Measurements from ENCODE around the gene CTSK.

Gene CTSK

DNA sequence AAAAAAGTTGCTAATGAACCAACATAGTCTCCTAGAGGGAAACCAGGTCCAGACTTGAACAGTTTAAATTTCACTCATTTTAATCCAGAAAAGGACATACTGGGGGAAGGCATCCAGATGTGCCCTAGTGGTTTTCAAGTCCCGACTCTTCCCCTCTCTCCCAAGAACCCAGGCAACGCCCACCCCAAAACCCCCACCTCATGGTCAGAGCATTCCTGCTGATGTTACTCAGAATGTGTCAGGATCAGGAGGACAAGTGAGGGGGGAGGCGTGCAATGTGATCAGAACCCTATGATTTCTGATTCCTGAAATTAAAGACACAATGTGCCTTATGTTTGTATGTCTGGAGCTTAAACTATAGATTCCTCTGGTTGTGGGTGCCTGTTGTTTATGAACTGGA is 1.6 kb upstream of the CTSK start:
- H3K4me1 ChIP-seq (ENCODE audit: control insufficient read depth, insufficient read depth, low read length): peaks cover 13% of the 10 kb centered on the region
- TF ChIP-seq, protein P1, sequence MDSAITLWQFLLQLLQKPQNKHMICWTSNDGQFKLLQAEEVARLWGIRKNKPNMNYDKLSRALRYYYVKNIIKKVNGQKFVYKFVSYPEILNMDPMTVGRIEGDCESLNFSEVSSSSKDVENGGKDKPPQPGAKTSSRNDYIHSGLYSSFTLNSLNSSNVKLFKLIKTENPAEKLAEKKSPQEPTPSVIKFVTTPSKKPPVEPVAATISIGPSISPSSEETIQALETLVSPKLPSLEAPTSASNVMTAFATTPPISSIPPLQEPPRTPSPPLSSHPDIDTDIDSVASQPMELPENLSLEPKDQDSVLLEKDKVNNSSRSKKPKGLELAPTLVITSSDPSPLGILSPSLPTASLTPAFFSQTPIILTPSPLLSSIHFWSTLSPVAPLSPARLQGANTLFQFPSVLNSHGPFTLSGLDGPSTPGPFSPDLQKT (IDR thresholded peaks at IDR 0.05; ENCODE audit: borderline replicate concordance, low read depth, low read length): no peak
- TF ChIP-seq, protein P2, sequence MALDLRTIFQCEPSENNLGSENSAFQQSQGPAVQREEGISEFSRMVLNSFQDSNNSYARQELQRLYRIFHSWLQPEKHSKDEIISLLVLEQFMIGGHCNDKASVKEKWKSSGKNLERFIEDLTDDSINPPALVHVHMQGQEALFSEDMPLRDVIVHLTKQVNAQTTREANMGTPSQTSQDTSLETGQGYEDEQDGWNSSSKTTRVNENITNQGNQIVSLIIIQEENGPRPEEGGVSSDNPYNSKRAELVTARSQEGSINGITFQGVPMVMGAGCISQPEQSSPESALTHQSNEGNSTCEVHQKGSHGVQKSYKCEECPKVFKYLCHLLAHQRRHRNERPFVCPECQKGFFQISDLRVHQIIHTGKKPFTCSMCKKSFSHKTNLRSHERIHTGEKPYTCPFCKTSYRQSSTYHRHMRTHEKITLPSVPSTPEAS (tag by site-specific recombination; IDR thresholded peaks at IDR 0.05): peak; percentile 8; the same call in 1 of the 2 replicates
- peaks cover 11 to 32% of the 10 kb centered on the region in 2 experiments; a peak in 2 of 3 replicates for H3K36me3 ChIP-seq (ENCODE audit: control insufficient read depth in 2 of 2, insufficient read depth in 1 of 2, low read length in 2 of 2)
- ChIA-PET POLR2A (no interaction called here), CTCF (interaction anchor here (1.1 kb wide), 1 partner anchor 180 kb away, joined by 4 read pairs; the partner anchor contains the start of gene ENSA)
- no peak overlapping the region for H3K27ac ChIP-seq (ENCODE audit: extremely low read depth, low read depth, low read length)
- H3K9me3 ChIP-seq (ENCODE audit: control insufficient read depth, insufficient read depth, low read depth, low read length): no peaks in the 10 kb centered on the region
- H3K4me3 ChIP-seq (ENCODE audit: low read depth, low read length): no peak overlapping the region

DNA sequence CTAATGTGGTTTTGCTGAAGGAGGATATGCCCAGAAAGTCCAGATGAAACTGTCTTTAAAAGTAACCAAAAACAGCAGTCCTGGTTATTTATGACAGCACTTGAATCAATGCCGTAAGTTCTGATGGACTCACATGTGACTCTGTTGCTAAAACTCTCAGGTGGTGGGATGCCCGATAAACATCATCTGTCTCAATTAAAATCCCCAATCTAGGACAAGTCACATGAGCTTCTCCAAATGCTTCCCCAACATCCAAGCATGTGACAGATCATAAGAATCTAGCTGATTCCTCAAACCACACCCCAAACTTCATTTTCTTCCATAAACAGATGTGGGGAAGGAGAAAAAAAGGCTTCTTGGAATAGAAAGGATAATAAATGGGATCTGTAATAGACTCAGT is 786 bp upstream of the CTSK start:
- Histone ChIP-seq H3K4me1 (ENCODE audit: control insufficient read depth, insufficient read depth, low read length) (peaks cover 13% of the 10 kb centered on the region), H3K27ac (ENCODE audit: extremely low read depth, low read depth, low read length) (no peak overlapping the region), H3K4me3 (ENCODE audit: low read depth, low read length) (no peak overlapping the region), H3K9me3 (ENCODE audit: control insufficient read depth, insufficient read depth, low read depth, low read length) (no peaks in the 10 kb centered on the region), H3K36me3 (ENCODE audit: control insufficient read depth in 2 of 2, insufficient read depth in 1 of 2, low read length in 2 of 2) (peaks cover 10 to 25% of the 10 kb centered on the region in 2 experiments; a peak in 1 of 3 replicates)
- POLR2A ChIA-PET: interaction anchor here (0.6 kb wide), 1 partner anchor 180 kb away, joined by 3 read pairs; the partner anchor contains the start of gene ENSA
- TF ChIP-seq ZNF660 (tag by site-specific recombination; IDR thresholded peaks at IDR 0.05) (no peak), ZNF585B (tag by site-specific recombination; IDR thresholded peaks at IDR 0.05) (no peak), ZNF48 (tag by site-specific recombination; IDR thresholded peaks at IDR 0.05) (no peak), KLF10 (tag by site-specific recombination; IDR thresholded peaks at IDR 0.05) (no peak), ZNF747 (tag by site-specific recombination; IDR thresholded peaks at IDR 0.05) (no peak), IKZF3 (tag by site-specific recombination; IDR thresholded peaks at IDR 0.05) (no peak), OSR2 (tag by site-specific recombination; IDR thresholded peaks at IDR 0.05) (no peak), ZNF274 (IDR thresholded peaks at IDR 0.05; ENCODE audit: low read length) (no peak), ZNF274 (tag by site-specific recombination; IDR thresholded peaks at IDR 0.05; ENCODE audit: borderline replicate concordance) (no peak), ZNF501 (tag by site-specific recombination; IDR thresholded peaks at IDR 0.05) (no peak), ZNF776 (tag by site-specific recombination; IDR thresholded peaks at IDR 0.05; ENCODE audit: borderline replicate concordance) (no peak), SP3 (tag by site-specific recombination; IDR thresholded peaks at IDR 0.05) (no peak), ZNF560 (tag by site-specific recombination; IDR thresholded peaks at IDR 0.05; ENCODE audit: borderline replicate concordance) (no peak), ZNF555 (tag by site-specific recombination; conservative IDR thresholded peaks at IDR 0.05) (no peak), ZNF426 (tag by site-specific recombination; IDR thresholded peaks at IDR 0.05) (no peak), ZNF654 (tag by site-specific recombination; IDR thresholded peaks at IDR 0.05; ENCODE audit: low read depth) (no peak), GLIS1 (tag by site-specific recombination; IDR thresholded peaks at IDR 0.05) (no peak)
- TF ChIP-seq, protein P3, sequence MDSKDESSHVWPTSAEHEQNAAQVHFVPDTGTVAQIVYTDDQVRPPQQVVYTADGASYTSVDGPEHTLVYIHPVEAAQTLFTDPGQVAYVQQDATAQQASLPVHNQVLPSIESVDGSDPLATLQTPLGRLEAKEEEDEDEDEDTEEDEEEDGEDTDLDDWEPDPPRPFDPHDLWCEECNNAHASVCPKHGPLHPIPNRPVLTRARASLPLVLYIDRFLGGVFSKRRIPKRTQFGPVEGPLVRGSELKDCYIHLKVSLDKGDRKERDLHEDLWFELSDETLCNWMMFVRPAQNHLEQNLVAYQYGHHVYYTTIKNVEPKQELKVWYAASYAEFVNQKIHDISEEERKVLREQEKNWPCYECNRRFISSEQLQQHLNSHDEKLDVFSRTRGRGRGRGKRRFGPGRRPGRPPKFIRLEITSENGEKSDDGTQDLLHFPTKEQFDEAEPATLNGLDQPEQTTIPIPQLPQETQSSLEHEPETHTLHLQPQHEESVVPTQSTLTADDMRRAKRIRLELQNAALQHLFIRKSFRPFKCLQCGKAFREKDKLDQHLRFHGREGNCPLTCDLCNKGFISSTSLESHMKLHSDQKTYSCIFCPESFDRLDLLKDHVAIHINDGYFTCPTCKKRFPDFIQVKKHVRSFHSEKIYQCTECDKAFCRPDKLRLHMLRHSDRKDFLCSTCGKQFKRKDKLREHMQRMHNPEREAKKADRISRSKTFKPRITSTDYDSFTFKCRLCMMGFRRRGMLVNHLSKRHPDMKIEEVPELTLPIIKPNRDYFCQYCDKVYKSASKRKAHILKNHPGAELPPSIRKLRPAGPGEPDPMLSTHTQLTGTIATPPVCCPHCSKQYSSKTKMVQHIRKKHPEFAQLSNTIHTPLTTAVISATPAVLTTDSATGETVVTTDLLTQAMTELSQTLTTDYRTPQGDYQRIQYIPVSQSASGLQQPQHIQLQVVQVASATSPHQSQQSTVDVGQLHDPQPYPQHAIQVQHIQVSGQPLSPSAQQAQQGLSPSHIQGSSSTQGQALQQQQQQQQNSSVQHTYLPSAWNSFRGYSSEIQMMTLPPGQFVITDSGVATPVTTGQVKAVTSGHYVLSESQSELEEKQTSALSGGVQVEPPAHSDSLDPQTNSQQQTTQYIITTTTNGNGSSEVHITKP (tag by site-specific recombination; IDR thresholded peaks at IDR 0.05): no peak
- TF ChIP-seq, protein P4, sequence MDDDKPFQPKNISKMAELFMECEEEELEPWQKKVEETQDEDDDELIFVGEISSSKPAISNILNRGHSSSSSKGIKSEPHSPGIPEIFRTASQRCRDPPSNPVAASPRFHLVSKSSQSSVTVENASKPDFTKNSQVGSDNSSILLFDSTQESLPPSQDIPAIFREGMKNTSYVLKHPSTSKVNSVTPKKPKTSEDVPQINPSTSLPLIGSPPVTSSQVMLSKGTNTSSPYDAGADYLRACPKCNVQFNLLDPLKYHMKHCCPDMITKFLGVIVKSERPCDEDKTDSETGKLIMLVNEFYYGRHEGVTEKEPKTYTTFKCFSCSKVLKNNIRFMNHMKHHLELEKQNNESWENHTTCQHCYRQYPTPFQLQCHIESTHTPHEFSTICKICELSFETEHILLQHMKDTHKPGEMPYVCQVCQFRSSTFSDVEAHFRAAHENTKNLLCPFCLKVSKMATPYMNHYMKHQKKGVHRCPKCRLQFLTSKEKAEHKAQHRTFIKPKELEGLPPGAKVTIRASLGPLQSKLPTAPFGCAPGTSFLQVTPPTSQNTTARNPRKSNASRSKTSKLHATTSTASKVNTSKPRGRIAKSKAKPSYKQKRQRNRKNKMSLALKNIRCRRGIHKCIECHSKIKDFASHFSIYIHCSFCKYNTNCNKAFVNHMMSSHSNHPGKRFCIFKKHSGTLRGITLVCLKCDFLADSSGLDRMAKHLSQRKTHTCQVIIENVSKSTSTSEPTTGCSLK (tag by site-specific recombination; IDR thresholded peaks at IDR 0.05): no peak
- TF ChIP-seq, protein P1 (IDR thresholded peaks at IDR 0.05; ENCODE audit: borderline replicate concordance, low read depth, low read length): no peak
- TF ChIP-seq, protein P5, sequence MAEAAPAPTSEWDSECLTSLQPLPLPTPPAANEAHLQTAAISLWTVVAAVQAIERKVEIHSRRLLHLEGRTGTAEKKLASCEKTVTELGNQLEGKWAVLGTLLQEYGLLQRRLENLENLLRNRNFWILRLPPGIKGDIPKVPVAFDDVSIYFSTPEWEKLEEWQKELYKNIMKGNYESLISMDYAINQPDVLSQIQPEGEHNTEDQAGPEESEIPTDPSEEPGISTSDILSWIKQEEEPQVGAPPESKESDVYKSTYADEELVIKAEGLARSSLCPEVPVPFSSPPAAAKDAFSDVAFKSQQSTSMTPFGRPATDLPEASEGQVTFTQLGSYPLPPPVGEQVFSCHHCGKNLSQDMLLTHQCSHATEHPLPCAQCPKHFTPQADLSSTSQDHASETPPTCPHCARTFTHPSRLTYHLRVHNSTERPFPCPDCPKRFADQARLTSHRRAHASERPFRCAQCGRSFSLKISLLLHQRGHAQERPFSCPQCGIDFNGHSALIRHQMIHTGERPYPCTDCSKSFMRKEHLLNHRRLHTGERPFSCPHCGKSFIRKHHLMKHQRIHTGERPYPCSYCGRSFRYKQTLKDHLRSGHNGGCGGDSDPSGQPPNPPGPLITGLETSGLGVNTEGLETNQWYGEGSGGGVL (tag by site-specific recombination; IDR thresholded peaks at IDR 0.05): no peak
- CTCF ChIA-PET: interaction anchor here (0.8 to 1.9 kb wide), 3 partner anchors 15 to 247 kb away, joined by 3 to 8 read pairs (median 4); no protein-coding TSS in a partner anchor

Data from HEK293 (cell line).